Stimulated activated CD4-positive, alpha-beta T cell treated with anti-CD3 and anti-CD28 coated beads, Interleukin-12 subunit alpha, Interleukin-12 subunit beta, amount 100 ng/mL, for 4 hours (primary cell): ENCODE measurements around the gene TRAF2.
A peak's percentile ranks its signal among the peaks of the same experiment; 100 is the strongest.
"Not testable (repeated sequence)": the region's sequence is repeated elsewhere in the genome, so short reads cannot be mapped to it uniquely, and the experiment has no call there.

Experiments
- DNase-seq: peaks from one replicate; pipeline ENCODE4 v3.0.0-alpha.2; 2020

Gene TRAF2

DNA sequence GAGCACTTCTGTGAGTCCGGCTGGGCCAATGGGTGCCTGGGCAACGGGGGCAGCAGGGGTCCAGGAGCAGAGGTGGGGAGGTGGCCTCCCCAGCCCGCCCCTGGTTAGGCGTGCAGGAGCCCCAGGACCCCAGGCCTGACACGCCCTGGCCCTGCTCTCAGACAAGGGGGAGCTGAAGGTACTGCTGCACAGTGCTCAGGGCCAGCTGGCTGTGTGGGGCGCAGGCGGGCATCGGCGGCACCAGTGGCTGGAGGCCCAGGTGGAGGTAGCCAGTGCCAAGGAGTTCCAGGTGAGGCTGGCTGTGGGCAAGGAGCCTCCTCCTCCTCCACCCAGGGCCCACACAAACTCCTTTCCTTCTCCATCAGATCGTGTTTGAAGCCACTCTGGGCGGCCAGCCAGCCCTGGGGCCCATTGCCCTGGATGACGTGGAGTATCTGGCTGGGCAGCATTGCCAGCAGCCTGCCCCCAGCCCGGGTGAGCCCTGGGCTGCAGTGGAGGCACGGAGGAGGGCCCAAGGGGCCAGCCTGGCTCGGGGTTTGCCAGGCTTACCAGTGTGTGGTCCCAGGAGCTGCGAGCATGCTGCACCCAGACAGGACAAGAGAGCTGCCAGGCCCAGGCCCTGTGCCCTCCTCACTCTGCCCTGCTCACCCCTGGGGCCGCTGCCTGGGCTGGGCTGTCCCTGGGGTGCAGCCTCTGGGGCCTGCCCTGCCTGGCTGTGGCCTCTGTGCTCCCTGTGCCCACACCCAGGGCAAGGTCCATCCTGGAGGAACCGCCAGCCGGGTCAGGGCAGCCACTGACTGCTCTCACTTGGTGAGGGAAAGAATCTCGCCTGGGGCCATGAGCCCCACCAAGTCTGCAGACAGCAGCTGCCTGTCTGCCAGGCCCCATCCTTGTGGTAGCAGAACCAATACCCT, 27.2 kb upstream of the TRAF2 start:
- DNase-seq = no peak

DNA sequence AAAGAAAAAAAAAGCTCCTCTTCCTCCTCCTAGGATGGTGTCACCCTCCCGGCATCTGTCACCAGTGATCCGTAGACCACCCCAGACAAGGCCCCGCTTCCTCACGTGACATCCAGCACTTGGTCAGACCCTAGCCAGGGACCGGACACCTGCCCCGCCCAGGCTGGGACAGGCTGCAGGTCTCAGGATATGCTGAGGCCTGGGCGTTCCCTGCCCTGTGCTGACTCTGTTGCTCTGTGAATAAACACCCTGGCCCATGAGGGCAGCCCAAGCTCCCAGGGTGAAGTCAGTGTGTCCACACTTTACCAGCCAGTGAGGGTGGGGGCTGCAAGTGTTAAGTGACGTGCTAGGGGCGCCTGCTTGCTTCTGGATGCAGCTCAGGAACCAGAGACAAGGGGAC, 25.8 kb upstream of the TRAF2 start:
- no peak for DNase-seq

DNA sequence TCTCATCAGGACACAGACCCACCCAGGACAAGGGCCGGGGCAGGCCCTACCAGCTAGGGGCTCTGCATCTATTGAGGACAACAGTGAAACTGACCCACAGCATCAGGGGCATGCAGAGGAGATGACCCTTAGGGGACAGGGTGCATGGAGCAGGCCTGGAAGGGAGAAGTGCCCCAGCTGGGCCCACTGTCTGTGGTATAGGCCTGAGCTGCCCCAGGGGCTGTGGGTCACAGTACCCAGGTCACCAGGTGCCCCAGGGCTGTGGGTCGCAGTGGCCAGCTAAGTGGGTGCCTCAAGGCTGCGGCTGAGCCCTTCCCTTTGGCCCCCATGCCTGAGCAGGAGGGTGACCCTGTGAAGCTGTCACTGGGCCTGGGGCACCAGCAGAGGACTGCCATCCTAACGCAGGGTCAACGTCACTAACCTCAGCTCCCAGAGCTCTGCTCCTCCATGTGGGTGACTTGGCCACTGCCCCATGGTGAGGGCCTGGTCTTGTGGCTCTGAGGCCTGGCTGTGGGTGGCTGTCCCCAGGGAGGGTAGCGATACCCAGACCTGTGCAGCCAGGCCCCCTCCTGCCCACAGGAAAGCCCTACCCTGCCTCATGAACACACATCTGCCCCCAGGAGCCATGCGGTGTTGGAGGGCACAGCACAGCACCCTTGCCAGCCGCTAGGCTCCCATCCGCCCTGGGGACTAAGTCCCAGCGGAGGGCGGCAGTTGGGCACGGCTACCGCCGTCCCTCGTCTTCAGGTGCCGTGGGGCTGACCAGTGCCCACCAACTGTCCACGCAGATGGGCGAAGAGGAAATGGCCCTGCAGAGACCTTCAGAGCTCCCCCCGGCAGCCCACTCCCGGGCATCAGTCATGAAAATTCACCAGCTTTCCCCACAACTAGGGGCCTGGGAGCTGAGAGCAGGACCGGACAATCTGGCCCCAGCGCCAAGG, 25.1 kb upstream of the TRAF2 start:
- no peak for DNase-seq

DNA sequence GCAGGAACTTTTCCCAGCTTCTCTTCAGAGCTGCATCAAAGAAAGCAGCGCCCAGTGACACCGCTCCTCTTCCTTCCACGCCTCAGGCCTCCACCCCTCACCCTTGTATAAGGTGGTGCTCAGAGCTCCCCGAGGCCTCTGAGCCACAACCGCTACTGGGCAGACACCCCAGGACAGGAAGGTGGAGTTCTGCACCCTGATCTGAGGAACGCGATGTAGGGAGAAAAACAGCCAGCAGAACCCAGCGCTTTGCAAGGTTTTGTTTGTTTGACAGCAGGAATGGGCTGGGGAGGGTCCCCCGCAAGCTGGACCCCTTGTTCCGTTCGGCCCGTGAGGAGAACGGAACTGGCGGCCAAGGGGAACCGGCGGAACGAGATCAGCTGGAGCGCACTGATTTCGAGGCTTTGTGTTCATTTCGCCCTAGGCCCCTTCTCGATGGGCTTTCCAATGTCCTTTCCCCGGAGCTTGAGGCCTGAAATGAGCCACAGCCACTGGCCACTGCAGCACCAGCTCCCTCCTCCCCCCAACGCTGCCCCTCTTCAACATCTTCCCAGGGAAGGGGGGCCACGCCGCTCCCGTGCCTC, 24.4 kb upstream of the TRAF2 start:
- DNase-seq = no peak

DNA sequence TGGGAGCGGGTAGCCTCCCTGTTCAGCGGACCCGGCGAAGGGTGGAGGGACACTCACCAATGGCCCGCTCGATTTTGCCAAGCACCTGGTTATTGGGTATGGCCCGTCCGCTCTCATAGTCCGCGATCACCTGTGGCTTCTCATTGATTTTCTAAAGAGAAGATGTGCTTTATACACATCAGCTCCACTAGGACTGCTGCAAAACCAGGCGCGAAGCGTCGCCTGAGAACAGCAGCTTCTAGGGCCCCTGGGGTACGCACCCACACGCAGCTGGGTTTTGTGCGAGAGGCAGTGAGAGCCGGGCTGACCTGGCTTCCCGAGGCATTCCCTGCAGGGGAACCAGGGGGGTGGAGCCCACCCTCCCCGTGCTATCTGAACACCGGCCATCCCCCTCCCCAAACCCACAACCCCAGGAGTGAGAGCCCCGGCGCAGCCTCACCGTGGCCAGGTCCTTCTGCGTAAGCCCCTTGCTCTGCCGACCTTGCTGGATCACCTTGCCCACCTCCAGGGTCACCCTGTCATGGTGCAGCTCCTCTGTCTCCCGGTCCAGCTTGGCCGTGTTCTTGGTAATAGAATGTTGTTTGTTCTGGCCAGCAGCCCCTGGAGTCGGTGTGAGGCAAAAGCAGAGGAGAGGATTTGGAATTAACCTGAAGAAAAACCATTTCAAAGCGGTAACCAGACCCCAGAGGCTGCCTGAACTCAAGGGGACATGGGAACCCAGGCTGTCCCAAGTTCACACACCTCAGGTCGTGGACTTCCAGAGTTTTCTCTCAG, 23.3 kb upstream of the TRAF2 start:
- DNase-seq = no peak

DNA sequence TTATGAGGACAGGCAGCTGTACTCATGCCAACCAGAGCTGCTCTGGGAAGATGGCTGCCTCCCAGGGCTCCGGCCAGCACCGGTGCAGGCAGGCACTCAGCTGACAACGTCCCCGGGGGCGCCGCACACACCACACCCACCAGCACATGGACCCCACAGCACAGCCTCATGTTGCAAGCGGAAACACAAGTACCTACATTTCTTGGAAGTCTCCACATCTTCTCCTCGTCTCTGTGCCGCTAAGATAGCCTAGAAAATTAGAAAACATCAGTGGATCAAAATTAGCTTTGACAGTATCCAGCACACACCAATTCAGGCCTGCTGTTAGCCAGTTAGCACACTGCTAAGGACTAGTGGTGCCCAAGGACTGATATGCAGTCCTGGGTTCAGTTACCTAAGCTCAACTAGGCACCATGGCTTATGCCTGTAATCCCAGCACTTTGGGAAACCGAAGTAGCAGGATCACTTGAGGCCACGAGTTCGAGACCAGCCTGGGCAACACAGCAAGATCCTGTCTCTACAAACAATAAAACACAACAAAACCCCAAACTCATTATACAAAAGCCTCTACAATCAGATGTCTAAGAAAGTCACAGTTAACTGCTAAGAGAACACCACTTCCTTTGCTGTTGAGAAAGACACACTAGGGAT, 22.6 kb upstream of the TRAF2 start:
- no peak for DNase-seq

DNA sequence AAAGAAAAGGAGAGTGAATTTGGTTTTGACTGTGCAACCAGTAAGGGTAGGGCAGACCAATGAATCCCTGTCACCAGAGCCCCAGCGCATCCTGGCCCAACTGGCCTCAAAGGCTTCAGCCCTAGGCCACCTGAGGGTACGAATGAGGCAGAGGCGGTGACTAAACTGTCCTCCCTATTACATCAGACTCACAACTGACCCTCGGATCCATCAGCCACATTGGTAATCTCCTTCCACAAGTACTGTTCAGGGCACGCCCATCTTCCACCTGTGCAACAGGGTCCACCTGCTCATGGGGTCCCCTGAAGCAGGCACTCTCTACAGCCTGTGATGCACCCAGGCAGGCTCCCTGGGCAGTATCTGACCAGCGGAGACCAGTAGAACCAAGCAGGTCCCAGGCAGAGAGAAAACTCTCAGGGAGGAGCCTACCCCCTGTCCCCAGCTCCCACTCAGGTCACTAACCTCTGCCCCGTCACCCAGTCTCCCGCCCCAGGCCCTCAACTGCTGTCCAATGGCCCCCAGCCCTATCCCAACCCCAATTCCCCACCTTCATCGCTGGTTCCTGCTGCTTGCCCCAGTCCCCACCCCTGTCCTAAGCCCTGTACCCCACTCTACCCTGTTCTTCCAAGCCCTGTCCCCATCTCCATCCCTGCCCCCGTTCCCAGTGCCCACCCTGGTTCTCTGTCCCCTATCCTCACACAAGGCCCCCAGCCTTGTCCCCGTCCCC, 21.1 kb upstream of the TRAF2 start:
- DNase-seq = no peak

DNA sequence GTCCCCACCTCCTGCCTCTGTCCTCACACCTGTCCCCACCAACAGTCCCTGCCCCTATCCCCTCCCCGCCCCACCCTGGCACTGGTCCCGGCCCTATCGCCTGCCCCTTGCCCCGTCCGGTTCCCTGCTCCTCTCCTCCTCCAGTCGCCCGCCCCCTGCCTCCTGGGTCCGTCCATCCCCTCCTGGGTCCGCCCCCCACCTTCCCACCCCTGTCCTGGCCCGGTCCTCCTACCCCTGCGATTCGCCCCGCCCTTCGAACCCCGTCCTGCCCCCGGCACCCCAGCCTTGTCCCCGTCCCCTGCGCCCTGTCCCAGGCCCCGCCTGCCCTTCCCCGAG, 20.6 kb upstream of the TRAF2 start:
- DNase-seq = no peak

DNA sequence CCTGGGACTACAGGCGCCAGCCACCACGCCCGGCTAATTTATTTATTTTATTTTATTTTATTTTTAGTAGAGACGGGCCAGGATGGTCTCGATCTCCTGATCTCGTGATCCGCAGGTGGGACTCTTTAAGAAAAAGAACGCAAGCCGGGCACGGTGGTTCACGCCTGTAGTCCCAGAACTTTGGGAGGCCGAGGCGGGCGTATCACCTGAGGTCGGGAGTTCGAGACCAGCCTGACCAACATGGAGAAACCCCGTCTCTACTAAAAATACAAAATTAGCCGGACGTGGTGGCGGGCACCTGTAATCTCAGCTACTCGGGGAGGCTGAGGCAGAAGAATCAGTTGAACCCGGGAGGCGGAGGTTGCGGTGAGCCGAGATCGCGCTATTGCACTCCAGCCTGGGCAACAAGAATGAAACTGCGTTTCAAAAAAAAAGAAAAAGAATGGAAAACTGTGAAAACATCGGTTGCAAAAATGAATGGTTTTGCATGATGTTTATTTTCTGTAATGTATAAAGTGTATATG, 19.4 kb upstream of the TRAF2 start:
- DNase-seq = not testable (repeated sequence)

DNA sequence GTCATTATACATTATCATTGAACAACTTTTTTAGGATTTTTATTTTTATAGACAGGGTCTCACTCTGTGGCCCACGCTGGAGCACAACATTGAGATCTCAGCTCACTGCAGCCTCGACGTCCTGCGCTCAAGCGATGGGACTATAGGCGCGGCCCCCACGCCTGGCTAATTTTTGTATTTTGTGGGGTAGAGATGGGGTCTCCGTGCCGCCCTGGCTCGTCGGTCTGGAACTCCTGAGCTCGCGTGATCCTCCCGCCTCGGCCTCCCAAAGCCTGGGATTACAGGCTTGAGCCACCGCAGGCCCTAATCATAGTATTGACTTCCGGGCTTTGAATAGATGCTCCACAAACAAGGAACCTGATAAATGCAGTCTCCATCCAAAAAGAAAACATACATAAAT, 18.8 kb upstream of the TRAF2 start:
- no peak for DNase-seq

DNA sequence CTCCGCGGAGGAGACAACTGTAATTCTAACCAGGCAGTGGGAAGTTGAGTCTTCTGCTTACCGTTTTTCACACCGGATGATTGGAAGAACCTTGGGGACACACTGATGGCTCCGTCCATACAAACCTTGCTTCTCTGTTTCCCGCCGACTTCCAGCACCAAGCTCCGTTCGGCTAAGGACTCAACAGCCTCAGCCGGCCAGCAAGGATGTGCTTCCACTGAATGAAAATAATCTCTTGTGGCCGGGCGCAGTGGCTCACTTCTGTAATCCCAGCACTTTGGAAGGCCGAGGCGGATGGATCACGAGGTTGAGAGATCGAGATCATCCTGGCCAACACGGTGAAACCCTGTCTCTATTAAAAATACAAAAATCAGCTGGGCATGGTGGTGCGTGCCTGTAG, 18.4 kb upstream of the TRAF2 start:
- DNase-seq = no peak

DNA sequence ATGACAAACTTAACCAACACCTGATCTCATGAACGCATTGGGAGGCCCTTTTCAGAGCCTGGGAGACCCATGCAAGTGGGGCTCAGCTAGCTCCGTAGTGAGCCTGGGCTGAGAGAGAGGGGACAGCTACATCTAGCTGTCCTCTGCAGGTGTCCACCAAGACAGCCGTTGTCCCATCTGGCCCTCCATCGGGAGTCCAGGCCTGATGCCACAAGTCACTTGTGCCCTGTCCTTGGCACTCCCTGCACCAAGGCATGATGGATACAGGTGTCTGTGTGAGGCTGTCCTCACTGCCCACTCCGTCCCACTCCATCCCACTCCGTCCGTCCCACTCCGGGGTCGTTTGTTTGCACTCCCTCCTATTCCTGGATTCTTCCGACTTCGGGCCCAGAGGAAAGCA, 17.7 kb upstream of the TRAF2 start:
- no peak for DNase-seq

DNA sequence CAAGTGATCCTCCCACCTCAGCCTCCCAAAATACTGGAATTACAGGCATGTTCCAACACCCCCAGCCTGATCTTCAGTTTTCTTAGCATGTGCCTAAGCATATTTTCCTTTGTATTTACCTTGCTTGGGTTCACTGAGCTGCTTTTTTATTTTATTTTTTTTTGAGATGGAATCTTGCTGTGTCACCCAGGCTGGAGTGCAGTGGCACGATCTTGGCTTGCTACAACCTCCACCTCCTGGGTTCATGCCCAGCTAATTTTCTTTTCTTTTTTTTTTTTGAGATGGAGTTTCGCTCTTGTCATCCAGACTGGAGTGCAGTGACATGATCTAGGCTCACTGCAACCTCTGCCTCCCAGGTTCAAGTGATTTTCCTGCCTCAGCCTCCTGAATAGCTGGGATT, 16.7 kb upstream of the TRAF2 start:
- not testable (repeated sequence) for DNase-seq

DNA sequence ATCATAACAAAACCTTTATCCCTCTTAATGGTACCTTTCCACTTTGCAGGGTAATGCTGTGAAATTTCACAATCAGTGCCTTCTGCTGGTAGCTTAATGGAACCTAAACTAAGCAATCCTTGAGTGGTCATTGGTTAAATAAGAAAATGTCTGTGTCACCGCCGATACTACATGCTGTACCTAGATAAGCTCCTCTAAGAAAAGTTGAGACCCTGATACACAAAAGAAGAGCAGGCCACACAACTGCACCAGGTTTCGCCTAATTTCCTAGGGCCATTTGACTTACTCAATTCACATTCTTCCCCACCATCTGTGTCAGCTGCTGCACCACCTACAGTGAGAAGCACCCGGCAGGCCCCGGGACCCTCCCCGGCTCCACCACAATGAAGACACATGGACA, 11.2 kb upstream of the TRAF2 start:
- DNase-seq = no peak

DNA sequence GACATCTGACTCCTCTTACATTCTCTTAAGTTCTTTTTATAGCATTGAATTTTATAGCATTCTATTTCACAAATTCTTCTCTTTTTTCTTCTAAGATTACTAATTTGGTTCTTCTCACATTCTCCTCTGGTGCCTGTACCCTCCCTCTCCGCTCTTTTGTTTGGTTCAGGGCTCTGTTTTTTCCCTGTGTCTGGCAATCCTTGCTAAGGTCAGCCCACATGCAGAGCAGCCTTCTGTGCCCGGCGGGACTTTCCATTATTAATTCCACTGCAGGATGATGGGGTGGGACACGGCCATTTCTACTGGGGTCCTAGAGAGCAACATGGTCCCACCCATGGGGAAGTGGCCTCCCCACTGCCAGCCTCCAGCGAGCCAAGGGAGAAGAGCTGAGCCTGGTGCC, 9.8 kb upstream of the TRAF2 start:
- DNase-seq = no peak

DNA sequence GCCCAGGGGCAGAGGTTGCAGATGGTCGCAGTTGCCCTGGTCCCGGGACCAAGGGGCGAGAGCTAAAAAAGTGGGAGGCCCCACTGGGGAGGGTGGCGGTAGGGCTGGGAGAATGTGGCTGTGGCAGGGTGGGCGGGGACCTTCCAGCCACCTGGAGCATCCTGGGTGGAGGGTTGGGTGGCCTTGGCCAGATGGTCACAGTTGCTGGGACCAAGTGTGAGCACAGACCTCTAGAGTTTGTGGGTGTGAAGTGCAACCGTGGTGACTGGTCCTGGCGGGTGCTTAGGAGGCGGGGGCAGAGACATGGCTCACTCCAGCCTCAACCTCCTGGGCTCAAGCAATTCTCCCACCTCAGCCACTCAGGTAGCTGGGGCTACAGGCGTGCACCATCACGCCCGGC, 5.7 kb upstream of the TRAF2 start:
- DNase-seq = no peak

DNA sequence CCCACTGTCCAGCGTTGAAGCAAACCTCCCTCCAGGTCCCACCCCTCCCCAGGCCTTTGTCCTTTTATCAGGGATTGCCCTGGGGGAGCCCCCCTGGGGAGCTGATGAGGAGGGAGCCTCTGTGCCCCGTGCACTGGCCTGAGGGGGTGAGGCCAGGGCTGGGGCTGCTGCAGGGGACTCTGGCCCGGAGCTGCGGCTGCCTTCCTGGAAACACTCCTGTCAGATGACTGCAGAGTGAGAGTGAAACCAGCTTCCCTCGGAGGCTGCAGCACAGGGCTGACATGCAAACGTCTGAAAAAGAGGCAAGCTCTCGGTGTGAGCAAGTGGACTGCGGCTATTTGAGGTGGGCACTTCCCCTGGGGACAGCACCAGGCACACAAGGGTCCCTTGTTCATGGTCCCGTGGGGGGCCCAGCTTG, 4.6 kb upstream of the TRAF2 start:
- DNase-seq = peak; percentile 58

DNA sequence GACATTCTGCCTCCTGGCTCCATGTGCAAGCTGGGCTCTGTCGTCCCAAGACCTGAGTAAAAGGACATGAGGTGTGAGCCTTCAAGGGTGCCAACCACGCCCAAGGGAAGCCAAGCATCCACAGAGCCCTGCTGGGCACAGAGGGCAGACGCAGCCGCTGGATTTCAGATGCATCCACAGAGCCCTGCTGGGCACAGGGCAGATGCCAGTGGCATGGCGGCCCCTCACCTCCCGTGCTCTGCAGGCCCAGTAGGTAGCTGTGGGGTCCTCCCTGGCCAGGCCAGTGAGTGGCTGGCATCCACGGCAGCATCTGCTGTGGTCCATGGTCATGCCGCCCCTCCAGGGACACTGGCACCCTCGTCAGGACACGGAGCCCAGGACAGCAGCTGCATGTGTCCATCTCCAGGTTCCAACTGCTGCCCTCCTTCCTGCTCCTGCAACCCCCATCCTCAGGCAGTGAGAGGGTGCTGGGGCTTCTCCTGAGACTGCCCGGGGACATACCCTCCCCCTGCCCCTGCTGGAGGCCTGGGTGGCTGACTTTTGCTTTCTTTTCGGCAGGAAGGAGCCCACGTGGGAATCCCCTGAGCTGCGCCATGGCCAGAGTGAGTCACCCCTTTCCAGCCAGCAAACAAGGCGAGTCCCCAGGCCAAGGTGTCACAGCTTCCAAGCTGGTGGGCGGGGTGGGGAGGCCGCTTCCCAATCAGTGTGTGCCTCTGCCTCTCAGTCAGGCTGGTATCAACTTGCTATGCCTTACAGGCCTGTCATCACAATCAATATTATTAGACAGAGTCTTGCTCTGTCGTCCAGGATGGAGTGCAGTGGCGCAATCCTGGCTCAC, 4.0 kb upstream of the TRAF2 start:
- peak; percentile 89 for DNase-seq

DNA sequence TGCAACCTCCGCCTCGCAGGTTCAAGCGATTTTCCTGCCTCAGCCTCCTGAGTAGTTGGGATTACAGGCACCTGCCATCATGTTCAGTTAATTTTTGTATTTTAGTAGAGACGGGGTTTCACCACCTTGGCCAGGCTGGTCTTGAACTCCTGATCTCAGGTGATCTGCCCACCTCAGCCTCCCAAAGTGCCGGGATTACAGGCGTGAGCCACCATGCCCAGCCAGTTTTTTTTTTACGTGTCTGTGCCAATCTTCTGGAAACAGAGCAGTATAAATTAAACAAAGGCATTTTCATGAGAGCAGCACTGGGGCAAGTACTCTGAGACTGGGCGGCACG, 3.4 kb upstream of the TRAF2 start:
- not testable (repeated sequence) for DNase-seq

DNA sequence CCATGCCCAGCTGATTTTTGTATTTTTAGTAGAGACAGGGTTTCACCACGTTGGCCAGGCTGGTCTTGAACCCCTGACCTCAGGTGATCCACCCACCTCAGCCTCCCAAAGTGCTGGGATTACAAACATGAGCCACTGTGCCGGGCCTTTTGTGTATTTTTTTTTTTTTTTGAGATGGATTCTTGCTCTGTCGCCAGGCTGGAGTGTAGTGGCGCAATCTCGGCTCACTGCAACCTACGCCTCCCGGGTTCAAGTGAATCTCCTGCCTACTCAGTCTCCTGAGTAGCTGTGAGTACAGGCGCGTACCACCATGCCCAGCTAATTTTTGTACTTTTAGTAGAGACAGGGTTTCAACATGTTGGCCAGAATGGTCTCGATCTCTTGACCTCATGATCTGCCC, 2.6 kb upstream of the TRAF2 start:
- DNase-seq = not testable (repeated sequence)
